Kidney (tissue), 14 donors: ENCODE data around the gene ZNF493. TPM values are rescaled to one million over a fixed set of nuclear protein-coding genes. Genes with fewer than 3 reads are reported as not detected.

Experiments
- DNase-seq, 5 donors: peaks; one replicate each; pipeline ENCODE4 v3.0.0-alpha.2; 2013 to 2020
- FAIRE-seq: peaks from 2 replicates; lab custom pipeline; 2012; peaks lifted over from hg19 to GRCh38; lab: Jason Lieb, UNC
- H3K27ac ChIP-seq, 2 donors: one replicate each; pipeline ENCODE4 v1.7.0; 2013; ENCODE audit warnings: low read depth in 2 of 2, low read length in 2 of 2, inconsistent platforms in 1 of 2
- H3K27me3 ChIP-seq: one replicate; pipeline ENCODE4 v1.7.1; 2013; ENCODE audit warnings: low read length, inconsistent platforms; ENCODE audit not compliant: control insufficient read depth, insufficient read depth
- H3K36me3 ChIP-seq, 3 donors: one replicate each; pipeline versions ENCODE4 v1.7.0 to v1.7.1; 2013; ENCODE audit warnings: low read length in 3 of 3, control low read depth in 1 of 3, inconsistent platforms in 1 of 3; ENCODE audit not compliant: insufficient read depth in 3 of 3, control insufficient read depth in 2 of 3
- H3K4me1 ChIP-seq, 3 donors: one replicate each; pipeline versions ENCODE4 v1.7.0 to v1.7.1; 2013; ENCODE audit warnings: low read length in 3 of 3, inconsistent platforms in 1 of 3, low read depth in 1 of 3; ENCODE audit not compliant: control insufficient read depth in 2 of 3, insufficient read depth in 2 of 3
- H3K4me3 ChIP-seq, 3 donors: one replicate each; pipeline versions ENCODE4 v1.7.0 to v1.8.1; 2013; ENCODE audit warnings: low read length in 3 of 3, control low read depth in 1 of 3, inconsistent platforms in 1 of 3
- H3K9ac ChIP-seq, 3 donors: one replicate each; pipeline versions ENCODE4 v1.7.0 to v1.7.1; 2013; ENCODE audit warnings: low read length in 3 of 3, control low read depth in 1 of 3, inconsistent platforms in 1 of 3
- H3K9me3 ChIP-seq, 3 donors: one replicate each; pipeline versions ENCODE4 v1.7.0 to v1.7.1; 2013; ENCODE audit warnings: low read length in 3 of 3, control low read depth in 1 of 3, inconsistent platforms in 1 of 3; ENCODE audit not compliant: control insufficient read depth in 2 of 3, insufficient read depth in 1 of 3
- intact Hi-C: fragments of 100-400 bp; cut with DNase I; formaldehyde crosslinking; loops from one replicate; pipeline ENCODE4 v1.11.1; 2022
- polyA plus RNA-seq: library from polyadenylated mRNA; stranded (reverse); fragments of 350-450 nt; fragmentation: Illumina TruSeq; extraction: RNeasy Lipid Tissue Mini Kit (QIAGEN cat#74804); gene quantifications from one replicate; pipeline ENCODE4 v1.2.3, GENCODE V29; 2014; ENCODE audit warnings: low read depth, low replicate concordance; ENCODE audit not compliant: insufficient read depth
- total RNA-seq: library from RNA; stranded (reverse); fragmentation: NEBNext Ultra II Directional; extraction: Animal tissue kit (Norgen Biotek cat#: 25700); gene quantifications from one replicate; pipeline ENCODE4 v1.2.1, GENCODE V29; 2021
- TF ChIP-seq, protein P1 (sequence below): IDR thresholded peaks from 3 replicates; pipeline ENCODE4 v1.5.1; 2012; ENCODE audit warnings: mild to moderate bottlenecking, moderate library complexity, borderline replicate concordance; ENCODE audit not compliant: insufficient read depth; ENCODE audit errors: extremely low read depth
- donor health status: control.
- donor health status: control.
- donor health status: control.
- donor health status: control.
- donor health status: control.
- donor health status: DM: yes; HTN: yes; CAD: no.
- donor health status: Normal renal cell carcinoma (clear cell type).

The ZNF493 gene
- total and polyA plus RNA-seq, 2 donors from 2014 or later: 7.1 to 26.7 TPM

DNA sequence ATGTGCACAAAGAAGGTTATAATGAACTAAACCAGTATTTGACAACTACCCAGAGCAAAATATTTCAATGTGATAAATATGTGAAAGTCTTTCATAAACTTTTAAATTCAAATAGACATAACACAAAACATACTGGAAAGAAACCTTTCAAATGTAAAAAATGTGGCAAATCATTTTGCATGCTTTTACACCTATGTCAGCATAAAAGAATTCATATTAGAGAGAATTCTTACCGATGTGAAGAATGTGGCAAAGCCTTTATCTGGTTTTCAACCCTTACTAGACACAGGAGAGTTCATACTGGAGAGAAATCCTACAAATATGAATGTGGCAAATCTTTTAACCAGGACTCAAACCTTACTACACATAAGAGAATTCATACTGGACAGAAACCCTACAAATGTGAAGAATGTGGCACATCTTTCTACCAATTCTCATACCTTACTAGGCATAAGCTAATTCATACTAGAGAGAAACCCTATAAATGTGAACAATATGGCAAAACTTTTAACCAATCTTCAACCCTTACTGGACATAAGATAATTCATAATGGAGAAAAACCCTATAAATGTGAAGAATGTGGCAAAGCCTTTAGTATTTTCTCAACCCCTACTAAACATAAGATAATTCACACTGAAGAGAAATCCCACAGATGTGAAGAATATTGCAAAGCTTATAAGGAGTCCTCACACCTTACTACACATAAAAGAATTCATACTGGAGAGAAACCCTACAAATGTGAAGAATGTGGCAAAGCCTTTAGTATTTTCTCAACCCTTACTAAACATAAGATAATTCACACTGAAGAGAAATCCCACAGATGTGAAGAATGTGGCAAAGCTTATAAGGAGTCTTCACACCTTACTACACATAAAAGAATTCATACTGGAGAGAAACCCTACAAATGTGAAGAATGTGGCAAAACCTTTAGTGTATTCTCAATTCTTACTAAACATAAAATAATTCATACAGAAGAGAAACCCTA lies 26.4 kb downstream of the ZNF493 start:
- FAIRE-seq (no peak), DNase-seq (no peak)
- Histone ChIP-seq H3K27me3 (no peaks in the 10 kb centered on the region), H3K27ac (no peak overlapping the region), H3K9ac (no peak overlapping the region), H3K4me3 (no peak overlapping the region), H3K4me1 (no peaks in the 10 kb centered on the region), H3K36me3 (peaks cover 0 to 10% (median 0%) of the 10 kb centered on the region in 3 donors), H3K9me3 (peaks cover 6 to 63% (median 10%) of the 10 kb centered on the region in 3 donors)
- TF ChIP-seq, protein P1, sequence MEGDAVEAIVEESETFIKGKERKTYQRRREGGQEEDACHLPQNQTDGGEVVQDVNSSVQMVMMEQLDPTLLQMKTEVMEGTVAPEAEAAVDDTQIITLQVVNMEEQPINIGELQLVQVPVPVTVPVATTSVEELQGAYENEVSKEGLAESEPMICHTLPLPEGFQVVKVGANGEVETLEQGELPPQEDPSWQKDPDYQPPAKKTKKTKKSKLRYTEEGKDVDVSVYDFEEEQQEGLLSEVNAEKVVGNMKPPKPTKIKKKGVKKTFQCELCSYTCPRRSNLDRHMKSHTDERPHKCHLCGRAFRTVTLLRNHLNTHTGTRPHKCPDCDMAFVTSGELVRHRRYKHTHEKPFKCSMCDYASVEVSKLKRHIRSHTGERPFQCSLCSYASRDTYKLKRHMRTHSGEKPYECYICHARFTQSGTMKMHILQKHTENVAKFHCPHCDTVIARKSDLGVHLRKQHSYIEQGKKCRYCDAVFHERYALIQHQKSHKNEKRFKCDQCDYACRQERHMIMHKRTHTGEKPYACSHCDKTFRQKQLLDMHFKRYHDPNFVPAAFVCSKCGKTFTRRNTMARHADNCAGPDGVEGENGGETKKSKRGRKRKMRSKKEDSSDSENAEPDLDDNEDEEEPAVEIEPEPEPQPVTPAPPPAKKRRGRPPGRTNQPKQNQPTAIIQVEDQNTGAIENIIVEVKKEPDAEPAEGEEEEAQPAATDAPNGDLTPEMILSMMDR: no peak
- intact Hi-C loops: no loop called here

DNA sequence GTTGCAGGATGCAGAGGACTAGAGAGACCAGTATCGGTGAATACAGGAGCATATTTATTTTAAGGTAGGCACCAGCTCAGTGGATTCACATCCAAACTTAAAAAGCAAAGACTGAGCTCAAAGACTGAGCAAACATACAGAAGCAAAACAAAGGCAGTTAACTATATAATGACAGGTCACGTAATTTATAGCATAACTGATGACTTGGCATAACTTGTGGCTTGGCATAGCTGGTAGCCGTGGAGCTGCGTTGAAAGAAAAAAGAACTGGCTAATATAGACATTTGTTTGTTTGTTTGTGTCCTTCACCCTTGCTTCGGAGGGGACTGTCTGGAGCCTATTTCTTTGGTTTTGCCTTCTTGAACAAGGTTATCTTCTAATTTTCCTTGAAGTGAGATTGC lies 33.7 kb downstream of the ZNF493 start:
- Histone ChIP-seq H3K27me3 (no peaks in the 10 kb centered on the region), H3K4me3 (no peak overlapping the region), H3K9me3 (peaks cover 0 to 16% (median 2%) of the 10 kb centered on the region in 3 donors), H3K27ac (no peak overlapping the region), H3K9ac (no peak overlapping the region), H3K4me1 (no peaks in the 10 kb centered on the region), H3K36me3 (no peaks in the 10 kb centered on the region)
- FAIRE-seq (no peak), DNase-seq (no peak)
- intact Hi-C loops: no loop called here
- TF ChIP-seq, protein P1: no peak

DNA sequence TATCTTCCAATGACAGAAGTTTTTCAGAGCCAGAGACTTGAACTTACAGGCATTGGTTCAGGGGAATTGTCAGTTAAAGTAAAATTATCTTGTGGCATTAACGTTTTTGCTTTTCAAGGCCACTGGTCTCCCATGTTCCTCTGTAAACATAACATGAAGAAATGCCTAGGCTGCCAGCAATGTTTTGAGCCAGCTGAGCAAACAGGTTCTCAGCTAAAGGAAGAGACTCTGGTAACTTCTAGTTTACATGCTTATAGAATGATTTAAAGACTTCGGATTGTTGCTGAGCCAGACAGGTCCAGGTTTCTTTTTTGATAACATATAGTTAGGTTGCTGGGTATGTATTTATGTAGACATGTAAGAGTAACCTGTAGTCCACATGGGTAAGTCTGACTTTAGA lies 35.7 kb downstream of the ZNF493 start:
- Histone ChIP-seq H3K27ac (no peak overlapping the region), H3K27me3 (no peaks in the 10 kb centered on the region), H3K4me1 (no peaks in the 10 kb centered on the region), H3K9ac (no peak overlapping the region), H3K36me3 (no peaks in the 10 kb centered on the region), H3K4me3 (no peak overlapping the region), H3K9me3 (peaks cover 0 to 9% (median 2%) of the 10 kb centered on the region in 3 donors)
- FAIRE-seq (no peak), DNase-seq (no peak)
- TF ChIP-seq, protein P1: no peak
- intact Hi-C loops: no loop called here
